Cardiac muscle cell (in vitro differentiated cells and primary cell): ENCODE data around the gene WIPI1. TPM values are rescaled to one million over a fixed set of nuclear protein-coding genes. Genes with fewer than 3 reads are reported as not detected.

Experiments used
- DNase-seq, 2 donors: peaks; one replicate each; pipeline versions ENCODE4 v3.0.0 to v3.0.0-alpha.2; 2010 to 2017; ENCODE audit warnings: low read depth in 1 of 2, low spot score in 1 of 2
- H3K27ac ChIP-seq: fragments of 200-600 bp; sonication (generic); 2 replicates; pipeline ENCODE4 v1.5.1; 2016
- H3K27me3 ChIP-seq: fragments of 200-600 bp; sonication (generic); 2 replicates; pipeline ENCODE4 v1.6.0; 2016; ENCODE audit warnings: control low read depth
- H3K36me3 ChIP-seq: fragments of 200-600 bp; sonication (generic); 2 replicates; pipeline ENCODE4 v1.5.1; 2016; ENCODE audit warnings: control low read depth
- H3K4me1 ChIP-seq: fragments of 200-600 bp; sonication (generic); 2 replicates; pipeline ENCODE4 v1.8.1; 2017; ENCODE audit warnings: low read depth, mild to moderate bottlenecking, mixed run types
- H3K4me3 ChIP-seq: fragments of 200-600 bp; sonication (generic); 2 replicates; pipeline ENCODE4 v1.5.1; 2016; ENCODE audit warnings: mild to moderate bottlenecking
- H3K9me3 ChIP-seq: fragments of 200-600 bp; sonication (generic); 2 replicates; pipeline ENCODE4 v1.5.1; 2017; ENCODE audit warnings: low read depth, mild to moderate bottlenecking, control low read depth
- CTCF ChIP-seq: IDR thresholded peaks from 2 replicates; pipeline ENCODE4 v1.5.1; 2012; ENCODE audit warnings: low read depth, mild to moderate bottlenecking, low read length
- polyA plus RNA-seq: library from polyadenylated mRNA; unstranded; fragments of >200 nt; fragmentation: Nextera tagmentation; extraction: Ambion mirVana; gene quantifications from 2 replicates; pipeline ENCODE4 v1.2.1, GENCODE V29; 2016
- total RNA-seq: library from RNA; depleted of rRNA; stranded (reverse); fragments of >200 nt; gene quantifications from 2 replicates; pipeline ENCODE4 v1.2.3, GENCODE V29; 2016

WIPI1 gene
- total and polyA plus RNA-seq, 2 experiments from 2014 or later: 39.8 to 72.5 TPM

- DNase-seq: no peak
- Histone ChIP-seq H3K4me3 (no peak overlapping the region), H3K36me3 (peaks cover 8% of the 10 kb centered on the region), H3K4me1 (no peaks in the 10 kb centered on the region), H3K9me3 (no peaks in the 10 kb centered on the region), H3K27me3 (no peaks in the 10 kb centered on the region), H3K27ac (no peak overlapping the region)
- TF ChIP-seq CTCF: no peak
Observed at GRCh38 chr17:68431045-68431608, 26.2 kb downstream of the WIPI1 start.

GRCh38 chr17:68429881-68430280, 27.4 kb downstream of the WIPI1 start:
- no peak for TF ChIP-seq CTCF
- H3K27me3 ChIP-seq: no peaks in the 10 kb centered on the region
- H3K27ac ChIP-seq: no peak overlapping the region
- no peaks in the 10 kb centered on the region for H3K4me1 ChIP-seq
- no peak for DNase-seq
- H3K4me3 ChIP-seq: no peak overlapping the region
- H3K9me3 ChIP-seq: no peaks in the 10 kb centered on the region
- H3K36me3 ChIP-seq: peaks cover 8% of the 10 kb centered on the region

GRCh38 chr17:68428498-68429172, 28.7 kb downstream of the WIPI1 start:
- Histone ChIP-seq H3K9me3 (no peaks in the 10 kb centered on the region), H3K27me3 (no peaks in the 10 kb centered on the region), H3K27ac (no peak overlapping the region), H3K4me1 (no peaks in the 10 kb centered on the region), H3K36me3 (peaks cover 8% of the 10 kb centered on the region), H3K4me3 (no peak overlapping the region)
- TF ChIP-seq CTCF: no peak
- DNase-seq: no peak

GRCh38 chr17:68427575-68427974, 29.7 kb downstream of the WIPI1 start:
- no peaks in the 10 kb centered on the region for H3K27me3 ChIP-seq
- no peak for DNase-seq
- H3K9me3 ChIP-seq: no peaks in the 10 kb centered on the region
- no peaks in the 10 kb centered on the region for H3K36me3 ChIP-seq
- no peak overlapping the region for H3K27ac ChIP-seq
- H3K4me1 ChIP-seq: no peaks in the 10 kb centered on the region
- TF ChIP-seq CTCF: no peak
- H3K4me3 ChIP-seq: no peak overlapping the region

- no peaks in the 10 kb centered on the region for H3K27me3 ChIP-seq
- no peak for DNase-seq
Observed at GRCh38 chr17:68425979-68426378, 31.3 kb downstream of the WIPI1 start.

More at GRCh38 chr17:68425979-68426378, 31.3 kb downstream of the WIPI1 start:
- H3K4me3 ChIP-seq: no peak overlapping the region
- no peaks in the 10 kb centered on the region for H3K9me3 ChIP-seq
- TF ChIP-seq CTCF: no peak
- peaks cover under 1% of the 10 kb centered on the region for H3K36me3 ChIP-seq
- no peaks in the 10 kb centered on the region for H3K4me1 ChIP-seq
- H3K27ac ChIP-seq: no peak overlapping the region
